Measurements from ENCODE around the gene NOTUM. TPM values are rescaled to one million over a fixed set of nuclear protein-coding genes. Genes with fewer than 3 reads are reported as not detected.

Gene NOTUM
- total and polyA plus RNA-seq, 2 of the 4 experiments (the other 2 are of a cell fraction) = 0.05 TPM; not detected in 1

DNA sequence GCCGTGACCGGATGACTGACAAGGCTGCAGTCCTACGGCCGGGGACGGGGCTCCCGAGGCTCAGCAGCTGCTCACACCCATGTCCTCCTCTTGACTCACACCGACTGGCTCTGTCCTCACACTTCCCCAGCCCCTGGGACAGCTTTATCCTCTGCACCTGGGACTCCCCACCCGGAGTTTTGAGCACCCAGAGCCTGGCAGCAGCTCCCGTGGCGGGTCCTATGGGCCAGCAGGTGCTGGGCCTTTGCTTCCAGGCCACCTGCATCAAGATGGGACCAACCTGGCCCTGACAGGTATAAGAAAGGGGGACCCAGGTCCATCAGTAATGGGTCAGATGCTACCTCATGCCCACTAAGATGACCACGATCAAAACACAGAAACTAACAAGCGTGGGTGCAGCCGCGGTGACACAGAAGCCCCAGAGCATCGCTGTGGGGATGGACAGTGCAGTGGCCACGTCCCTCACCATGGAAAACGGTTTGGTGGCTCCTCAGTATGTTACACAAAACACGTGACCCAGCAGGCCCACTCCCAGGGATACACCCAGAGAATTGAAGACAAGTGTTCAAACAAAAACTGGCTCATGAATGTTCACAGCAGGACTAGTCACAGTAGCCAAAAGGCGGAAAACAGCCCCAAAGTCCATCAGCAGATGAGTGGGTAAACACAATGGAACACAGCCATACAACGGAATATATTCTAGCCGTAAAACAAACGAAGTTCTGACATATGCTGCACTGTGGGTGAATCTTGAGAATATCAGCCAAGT, 3.3 kb upstream of the NOTUM start:
- no peaks in the 10 kb centered on the region for H3K9me3 ChIP-seq (ENCODE audit: control insufficient read depth, insufficient read depth, low read length)
- H2BK15ac ChIP-seq (ENCODE audit: low read depth, low read length) = no peak overlapping the region
- H4K5ac ChIP-seq (ENCODE audit: low read depth, low read length) = no peak overlapping the region
- H3K4me1 ChIP-seq (ENCODE audit: control insufficient read depth, insufficient read depth, low read length) = peaks cover 9% of the 10 kb centered on the region; the same call in 1 of the 2 replicates
- no peak for TF ChIP-seq RCOR1 (IDR thresholded peaks at IDR 0.05; ENCODE audit: insufficient replicate concordance, low read length)
- no peak overlapping the region for H2BK20ac ChIP-seq (ENCODE audit: low read depth, low read length)
- no peaks in the 10 kb centered on the region for H3K79me1 ChIP-seq (ENCODE audit: low read depth in 1 of 2, low read length in 2 of 2)
- H3K4ac ChIP-seq (ENCODE audit: low read depth, low read length) = no peak overlapping the region
- intact Hi-C loops (cut with micrococcal nuclease) = loop anchor here (10.0 kb wide), 1 partner anchor 191 kb away; no protein-coding TSS in a partner anchor
- H3K27me3 ChIP-seq (ENCODE audit: control insufficient read depth, insufficient read depth, low read length) = peaks cover 36% of the 10 kb centered on the region
- H3K27ac ChIP-seq (ENCODE audit: insufficient read depth, low read length) = no peak overlapping the region
- H2AK9ac ChIP-seq (replicated peaks; ENCODE audit: low read depth, low read length, poor library complexity) = peak overlapping the region; percentile 65
- H4K91ac ChIP-seq (ENCODE audit: insufficient read depth, low read depth, low read length) = no peak overlapping the region
- H3K23ac ChIP-seq (ENCODE audit: low read depth, low read length) = no peak overlapping the region
- H3K18ac ChIP-seq (ENCODE audit: low read depth, low read length) = no peak overlapping the region
- dilution Hi-C loops (cut with HindIII; ENCODE audit: low sequenced_read_pairs, unreplicated experiment) = no loop called here
- no peak overlapping the region for H4K8ac ChIP-seq (ENCODE audit: low read depth in 2 of 2, low read length in 2 of 2)
- DNase-seq = no peak
- POLR2A ChIA-PET (ENCODE audit: unreplicated experiment) = no interaction called here
- no peak overlapping the region for H2BK120ac ChIP-seq (ENCODE audit: low read depth, low read length)
- H3K14ac ChIP-seq (replicated peaks; ENCODE audit: low read depth, low read length) = no peak overlapping the region
- in situ Hi-C loops (cut with MboI; ENCODE audit: low sequenced_read_pairs) = no loop called here
- H3K9me1 ChIP-seq (ENCODE audit: insufficient read depth, low read length) = no peaks in the 10 kb centered on the region
- H3K4me2 ChIP-seq (ENCODE audit: low read depth, low read length) = no peak overlapping the region
- no peak overlapping the region for H3K56ac ChIP-seq (ENCODE audit: extremely low read depth, insufficient read depth, low read length)
- no peak overlapping the region for H3K9ac ChIP-seq (ENCODE audit: low read depth, low read length)
- CTCF ChIA-PET = interaction anchor here (0.6 kb wide), 1 partner anchor 27 kb away, joined by 6 read pairs; no protein-coding TSS in a partner anchor
- H2AK5ac ChIP-seq (ENCODE audit: low read depth, low read length) = no peak overlapping the region; the same call in 1 of the 2 replicates
- H2AFZ ChIP-seq (replicated peaks; ENCODE audit: low read length, poor library complexity) = no peak overlapping the region
- H3K36me3 ChIP-seq (ENCODE audit: control insufficient read depth, insufficient read depth, low read length) = no peaks in the 10 kb centered on the region
- H2BK5ac ChIP-seq (ENCODE audit: low read depth, low read length, poor library complexity, severe bottlenecking) = no peak overlapping the region
- H4K20me1 ChIP-seq (ENCODE audit: insufficient read depth, low read length) = no peaks in the 10 kb centered on the region
- whole genome bisulfite sequencing, 2 experiments (ENCODE audit: extremely low coverage in 2 of 2, insufficient read length in 1 of 2) = 77% methylated on average over 11 of the region's 22 CpGs; no CpG with 5 or more reads in 1 of the 2 experiments
- no TSS peak for BruUV-seq (replicated peaks)
- no peak for ATAC-seq (ENCODE audit: low read depth)
- H3K4me3 ChIP-seq (ENCODE audit: insufficient read depth, low read depth, low read length) = no peak overlapping the region
